ENCODE measurements around the gene VPS13D.

VPS13D gene

GRCh38 chr1:12203216-12204007, 26.4 kb upstream of the VPS13D start:
- ATAC-seq (ENCODE audit: insufficient read depth, low read depth): no peak
- no peak overlapping the region for H3K27ac ChIP-seq (ENCODE audit: low read length)
- no peaks in the 10 kb centered on the region for H3K79me2 ChIP-seq (ENCODE audit: insufficient read depth, low read length)
- no peaks in the 10 kb centered on the region for H3K36me3 ChIP-seq (ENCODE audit: insufficient read depth, low read length)
- TF ChIP-seq EZH2 (IDR thresholded peaks at IDR 0.05; ENCODE audit: borderline replicate concordance, low read depth, low read length, severe bottlenecking) (no peak), CTCF (IDR thresholded peaks at IDR 0.05; ENCODE audit: borderline replicate concordance, extremely low read depth, low read length, poor library complexity, severe bottlenecking) (no peak)
- no peaks in the 10 kb centered on the region for H4K20me1 ChIP-seq (ENCODE audit: insufficient read depth, low read length)
- H3K4me1 ChIP-seq (ENCODE audit: insufficient read depth, low read length): no peaks in the 10 kb centered on the region
- H2AFZ ChIP-seq (ENCODE audit: low read depth, low read length): no peak overlapping the region
- H3K27me3 ChIP-seq (ENCODE audit: insufficient read depth, low read length, poor library complexity): no peaks in the 10 kb centered on the region
- H3K4me2 ChIP-seq (ENCODE audit: insufficient read depth, low read length): no peak overlapping the region
- no peak for DNase-seq
- no peak overlapping the region for H3K4me3 ChIP-seq (ENCODE audit: low read depth in 1 of 2, low read length in 2 of 2)
- H3K9ac ChIP-seq (ENCODE audit: low read depth, low read length): no peak overlapping the region
- no peaks in the 10 kb centered on the region for H3K9me3 ChIP-seq (ENCODE audit: insufficient read depth, low read length, severe bottlenecking)

- no peak overlapping the region for H3K27ac ChIP-seq (ENCODE audit: low read length)
- H3K4me3 ChIP-seq (ENCODE audit: low read depth in 1 of 2, low read length in 2 of 2): no peak overlapping the region
- no peaks in the 10 kb centered on the region for H3K9me3 ChIP-seq (ENCODE audit: insufficient read depth, low read length, severe bottlenecking)
- no peak for DNase-seq
- H2AFZ ChIP-seq (ENCODE audit: low read depth, low read length): no peak overlapping the region
- no peak overlapping the region for H3K9ac ChIP-seq (ENCODE audit: low read depth, low read length)
- no peak overlapping the region for H3K4me2 ChIP-seq (ENCODE audit: insufficient read depth, low read length)
- H3K36me3 ChIP-seq (ENCODE audit: insufficient read depth, low read length): no peaks in the 10 kb centered on the region
- no peak for TF ChIP-seq CTCF (IDR thresholded peaks at IDR 0.05; ENCODE audit: borderline replicate concordance, extremely low read depth, low read length, poor library complexity, severe bottlenecking)
- no peak for TF ChIP-seq EZH2 (IDR thresholded peaks at IDR 0.05; ENCODE audit: borderline replicate concordance, low read depth, low read length, severe bottlenecking)
- H3K79me2 ChIP-seq (ENCODE audit: insufficient read depth, low read length): no peaks in the 10 kb centered on the region
- H3K27me3 ChIP-seq (ENCODE audit: insufficient read depth, low read length, poor library complexity): no peaks in the 10 kb centered on the region
- no peaks in the 10 kb centered on the region for H4K20me1 ChIP-seq (ENCODE audit: insufficient read depth, low read length)
- ATAC-seq (ENCODE audit: insufficient read depth, low read depth): no peak
- H3K4me1 ChIP-seq (ENCODE audit: insufficient read depth, low read length): peaks cover 3% of the 10 kb centered on the region; the same call in 1 of the 2 replicates
Measured at GRCh38 chr1:12204140-12204539, 25.7 kb upstream of the VPS13D start.

GRCh38 chr1:12204754-12205658, 24.8 kb upstream of the VPS13D start:
- TF ChIP-seq CTCF (IDR thresholded peaks at IDR 0.05; ENCODE audit: borderline replicate concordance, extremely low read depth, low read length, poor library complexity, severe bottlenecking) (no peak), EZH2 (IDR thresholded peaks at IDR 0.05; ENCODE audit: borderline replicate concordance, low read depth, low read length, severe bottlenecking) (no peak)

More at GRCh38 chr1:12204754-12205658, 24.8 kb upstream of the VPS13D start:
- Histone ChIP-seq H2AFZ (ENCODE audit: low read depth, low read length) (no peak overlapping the region), H4K20me1 (ENCODE audit: insufficient read depth, low read length) (no peaks in the 10 kb centered on the region), H3K36me3 (ENCODE audit: insufficient read depth, low read length) (no peaks in the 10 kb centered on the region), H3K27me3 (ENCODE audit: insufficient read depth, low read length, poor library complexity) (no peaks in the 10 kb centered on the region), H3K9me3 (ENCODE audit: insufficient read depth, low read length, severe bottlenecking) (no peaks in the 10 kb centered on the region), H3K4me2 (ENCODE audit: insufficient read depth, low read length) (no peak overlapping the region), H3K4me3 (ENCODE audit: low read depth in 1 of 2, low read length in 2 of 2) (no peak overlapping the region), H3K4me1 (ENCODE audit: insufficient read depth, low read length) (peaks cover 5% of the 10 kb centered on the region; the same call in 1 of the 2 replicates), H3K27ac (ENCODE audit: low read length) (no peak overlapping the region), H3K79me2 (ENCODE audit: insufficient read depth, low read length) (no peaks in the 10 kb centered on the region), H3K9ac (ENCODE audit: low read depth, low read length) (no peak overlapping the region)
- ATAC-seq (ENCODE audit: insufficient read depth, low read depth) (no peak), DNase-seq (no peak)
